ENCODE results near the gene SH3TC1. TPM values are rescaled to one million over a fixed set of nuclear protein-coding genes. Genes with fewer than 3 reads are reported as not detected.

SH3TC1 gene
- total RNA-seq, 4 donors from 2014 or later, result 15.0 to 78.6 (median 41.4) TPM

- TF ChIP-seq CTCF (IDR thresholded peaks at IDR 0.05), result peak; percentile 89 to 98 (median 98)
- no peak for TF ChIP-seq POLR2AphosphoS5 (IDR thresholded peaks at IDR 0.05)
- no peak for TF ChIP-seq EP300 (IDR thresholded peaks at IDR 0.05; ENCODE audit: low read depth)
- TF ChIP-seq POLR2A (IDR thresholded peaks at IDR 0.05), result no peak
- Histone ChIP-seq H3K9me3 (no peaks in the 10 kb centered on the region), H3K36me3 (no peaks in the 10 kb centered on the region), H3K27me3 (no peaks in the 10 kb centered on the region), H3K4me3 (no peak overlapping the region), H3K27ac (peak overlapping the region in 1 of 4 donors; percentile 33), H3K4me1 (peaks cover 0 to 16% (median 10%) of the 10 kb centered on the region in 4 donors)
- DNase-seq, result peak; percentile 83
- intact Hi-C loops (cut with DNase I; ENCODE audit: low total_unique reads) (loop anchor here (2.0 kb wide), 1 partner anchor 161 kb away; no protein-coding TSS in a partner anchor), in situ Hi-C loops (cut with MboI; ENCODE audit: low pct_ligation_motif_present in 1 of 4, low pct_unique_long_range_greater_than_20kb in 1 of 4, low sequenced_read_pairs in 3 of 4) (loop anchor here (5.0 to 25.0 kb wide), 4 partner anchors 160 to 345 kb away; partner anchors contain the start of genes CPZ (in 1 of the 4) and GPR78 (in 1 of the 4))
- WGBS, 2 donors (ENCODE audit: low coverage in 1 of 2), result 26% methylated on average over 29 of the region's 29 CpGs; no CpG with 5 or more reads in 1 of the 2 donors
These were observed 43.0 kb downstream of the SH3TC1 start for GRCh38 chr4:8241895-8242696.

GRCh38 chr4:8242782-8243560, 43.9 kb downstream of the SH3TC1 start:
- no peaks in the 10 kb centered on the region for H3K9me3 ChIP-seq
- no peak overlapping the region for H3K4me3 ChIP-seq
- DNase-seq, result no peak
- H3K27me3 ChIP-seq, result peaks cover 3% of the 10 kb centered on the region
- no peak for TF ChIP-seq CTCF (IDR thresholded peaks at IDR 0.05)
- TF ChIP-seq POLR2AphosphoS5 (IDR thresholded peaks at IDR 0.05), result no peak
- no peak for TF ChIP-seq EP300 (IDR thresholded peaks at IDR 0.05; ENCODE audit: low read depth)
- no peak for TF ChIP-seq POLR2A (IDR thresholded peaks at IDR 0.05)
- 73% methylated on average over 3 to 10 of the region's 10 CpGs for WGBS, 2 donors (ENCODE audit: low coverage in 1 of 2)
- in situ Hi-C loops (cut with MboI; ENCODE audit: low pct_ligation_motif_present in 1 of 4, low pct_unique_long_range_greater_than_20kb in 1 of 4, low sequenced_read_pairs in 3 of 4), result loop anchor here (5.0 to 25.0 kb wide), 4 partner anchors 159 to 344 kb away; partner anchors contain the start of genes CPZ (in 1 of the 4) and GPR78 (in 1 of the 4)
- H3K4me1 ChIP-seq, result peaks cover 0 to 16% (median 10%) of the 10 kb centered on the region in 4 donors
- H3K27ac ChIP-seq, result peak overlapping the region in 1 of 4 donors; percentile 33
- intact Hi-C loops (cut with DNase I; ENCODE audit: low total_unique reads), result loop anchor here (2.0 kb wide), 1 partner anchor 160 kb away; no protein-coding TSS in a partner anchor
- H3K36me3 ChIP-seq, result no peaks in the 10 kb centered on the region

- H3K4me3 ChIP-seq, result no peak overlapping the region
- no peak for TF ChIP-seq POLR2A (IDR thresholded peaks at IDR 0.05)
- TF ChIP-seq CTCF (IDR thresholded peaks at IDR 0.05), result no peak
- TF ChIP-seq POLR2AphosphoS5 (IDR thresholded peaks at IDR 0.05), result no peak
- no peak for TF ChIP-seq EP300 (IDR thresholded peaks at IDR 0.05; ENCODE audit: low read depth)
- H3K9me3 ChIP-seq, result no peaks in the 10 kb centered on the region
- intact Hi-C loops (cut with DNase I; ENCODE audit: low total_unique reads) (no loop called here), in situ Hi-C loops (cut with MboI; ENCODE audit: low pct_ligation_motif_present in 1 of 4, low pct_unique_long_range_greater_than_20kb in 1 of 4, low sequenced_read_pairs in 3 of 4) (loop anchor here (5.0 to 25.0 kb wide), 4 partner anchors 158 to 343 kb away; partner anchors contain the start of genes CPZ (in 1 of the 4) and GPR78 (in 1 of the 4))
- H3K4me1 ChIP-seq, result peaks cover 0 to 8% (median 6%) of the 10 kb centered on the region in 4 donors
- H3K36me3 ChIP-seq, result no peaks in the 10 kb centered on the region
- DNase-seq, result no peak
- 85% methylated on average over 17 of the region's 18 CpGs; no CpG with 5 or more reads in 1 of the 2 donors for WGBS, 2 donors (ENCODE audit: low coverage in 1 of 2)
- peaks cover 3% of the 10 kb centered on the region for H3K27me3 ChIP-seq
- H3K27ac ChIP-seq, result no peak overlapping the region
These were observed 45.1 kb downstream of the SH3TC1 start for GRCh38 chr4:8244001-8244757.

Measured in transverse colon (tissue), 4 donors.